Activated CD4-positive, alpha-beta T cell treated with anti-CD3 and anti-CD28 coated beads, Interleukin-10, Interleukin-2, amounts not matched to agents 100 ng/mL and 50 ng/mL, durations not matched to agents 16 hours and 8 hours (primary cell): Measurements from ENCODE around the gene PMPCA.

Source experiments
- DNase-seq: peaks from one replicate; pipeline ENCODE4 v3.0.0-alpha.2; 2020

PMPCA gene

DNA sequence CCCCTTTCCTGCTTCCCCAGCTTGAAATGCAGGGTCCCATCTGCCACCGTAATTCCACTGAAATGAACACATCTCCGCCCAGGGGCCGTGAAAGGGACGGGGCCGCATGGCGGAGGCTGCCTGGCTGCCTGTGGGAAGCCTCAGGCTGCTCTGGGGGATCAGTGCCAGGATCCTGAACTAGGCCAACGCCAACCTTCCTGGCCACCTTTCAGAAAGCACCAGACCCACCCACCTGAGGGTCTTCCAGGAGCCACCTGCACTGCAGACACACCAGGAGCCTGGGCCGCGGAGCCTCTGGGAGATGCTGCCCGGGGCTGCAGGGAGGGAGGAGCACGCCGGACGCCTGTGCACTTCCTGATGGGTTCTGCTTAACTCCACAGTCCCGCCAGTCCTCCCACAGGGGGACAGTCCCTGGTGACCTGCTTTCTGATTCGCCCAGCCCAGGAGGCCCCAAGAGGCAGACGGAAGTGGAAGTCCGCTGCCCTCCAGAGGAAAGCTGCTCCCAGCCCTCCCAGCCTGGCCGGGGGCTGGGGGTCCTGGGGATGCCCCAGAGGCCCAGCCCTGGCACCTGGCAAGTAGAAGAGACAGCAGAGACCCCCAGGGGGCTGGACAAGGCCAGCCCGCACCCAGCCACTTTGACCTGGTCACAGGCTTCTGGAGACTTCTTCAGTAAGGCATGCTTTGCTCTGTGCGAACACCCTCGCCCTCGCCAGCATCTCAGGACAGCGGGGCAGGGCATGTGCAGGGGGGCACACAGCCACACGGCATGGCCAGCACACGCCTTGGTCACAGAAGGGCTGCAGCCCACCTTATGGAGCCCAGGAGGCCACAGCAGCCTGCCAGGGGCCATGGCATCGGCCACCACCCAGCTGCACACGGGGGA lies 36.9 kb upstream of the PMPCA start, which contains the start of gene CARD9:
Gene CARD9 (minus strand): TSS at position 370 of the 883 bp plus-strand sequence. CDS start 1,591 bp downstream, outside the sequence.
- no peak for DNase-seq

DNA sequence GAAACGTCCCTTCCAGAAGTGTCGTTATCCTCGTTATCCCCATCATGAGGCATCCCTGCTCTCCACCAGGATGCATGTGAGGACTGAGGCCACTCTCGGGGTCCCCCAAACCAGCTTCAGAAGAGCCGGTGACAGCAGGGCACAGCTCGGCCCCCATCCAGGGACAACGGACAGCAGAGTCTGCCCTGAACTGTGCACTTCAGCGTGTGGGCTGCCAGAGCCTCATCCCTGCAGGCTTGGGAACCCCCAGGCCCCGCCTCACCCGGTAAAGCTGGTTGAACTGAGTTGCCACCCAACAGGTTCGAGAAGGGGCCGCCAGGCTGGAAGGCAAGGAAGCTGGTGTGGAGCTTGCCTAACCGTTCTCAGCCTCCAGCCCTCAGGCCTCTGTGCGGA lies 36.3 kb upstream of the PMPCA start:
- DNase-seq: no peak

GRCh38 chr9:136375096-136375495 lies 35.4 kb upstream of the PMPCA start:
- no peak for DNase-seq

DNA sequence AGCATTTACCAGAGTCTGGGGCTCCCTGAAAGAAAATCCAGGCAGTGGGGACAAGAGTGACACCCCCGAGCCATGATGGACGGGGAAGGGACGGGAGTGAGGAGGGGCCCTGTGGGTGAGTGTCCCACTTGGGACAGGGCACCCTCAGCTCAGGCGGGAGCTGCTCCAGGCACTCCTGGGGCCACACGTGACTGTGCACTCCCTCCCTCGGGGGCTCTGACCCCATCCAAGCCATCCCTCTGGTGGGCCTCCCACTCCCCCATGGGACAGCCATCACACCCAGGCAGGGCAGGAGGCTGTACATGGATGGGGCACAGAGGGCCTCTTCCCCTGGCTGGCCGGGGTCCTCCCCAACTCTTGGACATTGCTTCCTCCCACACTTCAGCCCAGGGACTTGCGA lies 34.0 kb upstream of the PMPCA start:
- no peak for DNase-seq

- no peak for DNase-seq
Observed at GRCh38 chr9:136377341-136378169, 32.9 kb upstream of the PMPCA start.

GRCh38 chr9:136378170-136379002 lies 32.1 kb upstream of the PMPCA start:
- DNase-seq: no peak

GRCh38 chr9:136379003-136379287 lies 31.5 kb upstream of the PMPCA start:
- DNase-seq: no peak

DNA sequence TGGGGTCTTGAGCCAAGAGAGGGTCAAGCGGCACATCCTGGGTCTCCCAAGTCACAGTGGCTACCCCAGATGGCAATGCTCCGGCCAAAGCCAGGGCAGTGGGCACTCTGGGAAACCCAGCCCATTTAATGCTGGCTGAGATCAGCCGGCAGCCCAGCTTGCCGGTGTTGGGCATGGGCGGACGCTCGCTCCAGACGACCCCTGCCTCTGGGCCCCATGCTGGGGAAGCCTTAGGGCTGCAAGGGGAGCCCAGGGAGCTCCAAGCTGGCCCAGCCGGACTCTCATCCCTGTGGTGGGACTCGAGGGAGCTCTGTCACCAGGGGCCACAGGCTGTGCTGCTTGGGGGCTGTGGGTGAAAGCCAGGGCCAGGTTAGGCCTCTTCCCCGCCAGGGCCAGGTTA lies 31.1 kb upstream of the PMPCA start:
- no peak for DNase-seq

DNA sequence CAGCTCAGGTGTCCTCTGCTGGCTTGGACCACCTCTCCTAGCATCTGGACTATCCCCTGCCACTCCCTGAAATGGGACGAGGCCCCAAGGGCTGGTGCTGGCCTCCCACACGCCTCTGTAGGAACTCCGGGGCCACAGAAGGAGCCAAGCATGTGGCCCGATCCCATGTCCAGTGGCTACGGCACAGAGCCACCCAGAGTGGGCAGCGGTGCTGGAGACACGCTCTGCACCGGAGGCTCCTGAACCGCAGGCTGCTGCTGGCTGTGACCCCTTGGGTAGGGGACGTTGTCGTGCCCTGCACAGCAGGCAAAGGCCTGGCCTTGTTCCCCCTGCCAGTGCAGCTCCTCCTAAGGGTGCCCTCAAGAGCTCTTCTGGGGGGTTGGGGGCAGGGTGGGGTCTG lies 30.6 kb upstream of the PMPCA start:
- no peak for DNase-seq

- no peak for DNase-seq
Observed at GRCh38 chr9:136380381-136380780, 30.1 kb upstream of the PMPCA start.

DNA sequence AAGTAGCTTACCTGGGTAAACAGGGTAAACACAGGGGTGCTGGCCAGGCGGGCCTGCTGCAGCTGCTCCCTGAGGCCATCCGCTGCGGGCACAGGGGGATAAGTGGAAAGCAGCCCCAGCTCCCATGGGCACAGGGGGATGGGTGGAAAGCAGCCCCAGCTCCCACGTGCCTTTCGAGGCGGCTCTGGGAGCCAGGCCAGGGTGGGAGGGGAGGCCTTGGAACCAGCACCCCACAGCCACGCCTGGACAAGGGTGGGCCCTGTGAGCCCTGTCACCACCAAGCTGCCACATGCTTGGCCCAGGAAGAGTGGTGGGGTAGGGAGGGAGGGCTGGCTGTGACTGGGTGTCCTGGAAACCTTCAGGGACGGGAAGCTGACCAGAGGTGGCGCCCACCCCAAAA lies 29.1 kb upstream of the PMPCA start:
- DNase-seq: no peak

DNA sequence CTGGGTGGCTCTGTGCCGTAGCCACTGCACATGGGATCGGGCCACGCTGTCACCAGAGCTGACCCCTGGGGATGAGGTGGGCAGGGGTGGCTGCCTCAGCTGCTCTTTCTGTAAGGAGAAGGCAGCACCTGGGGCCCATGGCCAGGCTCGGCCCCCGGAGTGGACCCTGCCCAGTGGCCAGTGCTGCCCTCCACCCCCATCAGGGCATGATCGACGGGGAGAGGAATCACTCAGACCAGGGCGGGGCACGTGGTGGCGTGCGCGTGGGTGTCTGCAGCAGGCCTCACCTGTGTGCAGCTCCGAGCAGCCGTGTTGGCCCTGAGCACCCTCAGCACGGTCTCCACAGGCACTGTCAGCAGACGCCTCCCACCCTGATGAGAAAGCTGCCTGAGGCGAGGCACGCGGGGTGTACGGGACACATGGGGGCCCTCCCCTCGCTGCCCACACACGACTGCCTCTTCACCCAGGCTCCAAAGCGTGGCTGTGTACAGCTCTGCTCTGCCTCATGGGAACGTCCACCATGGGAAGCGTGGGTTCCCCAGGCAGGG lies 28.4 kb upstream of the PMPCA start:
- DNase-seq: no peak

GRCh38 chr9:136383436-136383835 lies 27.0 kb upstream of the PMPCA start:
- DNase-seq: no peak

DNA sequence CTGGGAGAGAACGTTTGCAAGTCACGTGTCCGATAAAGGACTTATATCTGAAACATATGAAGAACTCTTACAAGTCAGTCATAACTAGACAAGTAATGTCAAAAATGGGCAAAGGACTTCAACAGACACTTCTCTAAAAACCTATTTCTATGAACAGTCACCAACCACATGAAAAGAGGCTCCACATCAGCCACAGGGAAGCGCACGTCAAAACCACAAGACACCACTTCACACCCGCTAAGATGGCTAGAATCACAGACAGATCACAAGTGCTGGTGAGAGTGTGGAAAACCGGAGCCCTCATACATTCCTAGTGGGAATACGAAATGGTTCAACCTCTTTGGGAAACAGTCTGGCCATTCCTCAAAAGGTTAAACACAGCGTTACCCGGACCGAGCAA lies 25.4 kb upstream of the PMPCA start:
- DNase-seq: no peak

GRCh38 chr9:136386018-136386417 lies 24.4 kb upstream of the PMPCA start:
- peak; percentile 43 for DNase-seq

- no peak for DNase-seq
Observed at GRCh38 chr9:136387217-136387616, 23.2 kb upstream of the PMPCA start.

DNA sequence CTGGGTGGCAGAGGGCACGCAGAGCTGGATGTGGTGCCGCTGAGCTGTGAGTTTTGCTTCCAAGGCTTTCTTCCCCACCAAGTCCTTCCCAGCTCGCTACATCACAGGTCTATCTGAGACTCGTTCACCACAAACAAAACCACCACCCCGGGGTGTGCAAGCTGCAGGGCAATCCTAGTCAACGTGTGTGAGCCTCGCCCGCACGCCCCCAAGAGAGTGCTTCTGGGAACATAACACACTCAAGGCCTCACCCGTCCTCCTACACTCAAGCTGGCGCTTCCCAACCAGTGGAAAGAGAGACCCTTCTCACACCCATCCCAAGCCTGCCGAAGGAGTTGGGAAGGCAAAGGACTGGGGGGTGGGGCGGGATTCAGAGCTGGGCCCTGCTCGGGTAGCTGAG lies 21.1 kb upstream of the PMPCA start:
- DNase-seq: no peak

GRCh38 chr9:136391737-136392537 lies 18.5 kb upstream of the PMPCA start:
- no peak for DNase-seq

DNA sequence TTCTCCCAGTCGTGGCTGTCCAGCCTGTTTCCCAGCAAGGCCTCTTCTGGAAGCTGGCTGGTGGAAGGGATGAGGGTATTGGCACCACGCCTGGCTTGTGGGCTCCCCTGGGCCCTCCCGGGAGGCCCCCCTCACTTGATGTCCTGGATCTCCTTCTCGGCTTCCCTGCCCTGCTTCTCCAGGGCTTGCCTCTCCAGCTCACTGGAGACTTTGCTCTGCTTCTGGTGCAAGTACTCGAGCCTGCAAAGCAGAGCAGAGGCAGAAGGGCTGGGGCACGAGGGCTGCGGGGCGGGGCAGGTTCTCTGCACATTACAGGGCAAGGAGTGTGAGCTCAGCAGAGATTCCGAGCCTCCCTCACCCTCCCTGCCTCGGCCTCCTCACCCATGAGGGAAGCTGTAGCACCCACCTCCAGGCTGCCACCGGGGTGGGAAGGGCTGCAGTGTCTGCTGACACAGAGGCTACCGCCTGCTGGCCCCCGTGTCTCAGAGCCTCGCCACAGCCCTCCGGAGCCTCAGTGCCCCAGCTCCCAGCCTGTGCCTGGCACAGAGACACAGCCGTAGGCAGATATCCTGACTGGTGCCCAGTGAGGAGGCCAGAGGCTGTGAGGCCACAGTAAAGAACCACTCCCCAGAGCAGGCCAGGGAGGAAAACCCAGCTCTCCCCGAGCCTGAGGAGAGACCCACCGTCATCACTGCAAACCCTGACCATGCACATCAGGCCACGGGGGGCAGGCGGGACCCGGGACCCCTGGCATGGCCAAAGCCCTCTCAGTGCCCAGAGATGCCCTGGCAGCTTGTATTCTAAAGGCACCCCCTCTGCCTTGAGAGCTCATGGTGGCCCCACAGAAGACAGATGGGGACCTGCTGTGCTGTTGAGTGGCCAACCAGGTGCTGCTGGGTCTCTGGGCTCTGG lies 17.7 kb upstream of the PMPCA start:
- no peak for DNase-seq

DNA sequence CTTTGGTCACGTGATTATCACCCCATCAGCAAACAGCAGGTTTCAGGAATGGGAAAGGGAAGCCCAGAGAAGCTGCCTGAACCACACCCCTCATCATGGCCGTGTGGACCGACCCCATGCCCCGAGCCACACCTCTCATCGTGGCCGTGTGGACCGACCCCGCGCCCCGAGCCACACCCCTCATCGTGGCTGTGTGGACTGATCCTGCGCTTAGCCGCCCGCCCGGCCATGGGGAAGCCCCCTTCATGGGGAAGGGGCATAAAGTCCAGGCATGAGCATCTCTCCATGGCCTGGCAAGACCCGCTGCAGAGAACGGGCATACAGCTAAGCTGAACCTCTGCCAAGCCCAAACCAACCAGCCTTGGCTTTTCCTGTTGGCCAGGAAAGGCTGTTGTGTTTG lies 16.9 kb upstream of the PMPCA start:
- no peak for DNase-seq
